NCI-H2196 treated with DMSO at 0.1 percent for 48 hours (cell line): ENCODE results near the gene NEURL1.

Experiments used
- DNase-seq: peaks from one replicate; lab custom pipeline; 2025; ENCODE audit not compliant: unreplicated experiment; lab: John Stamatoyannopoulos, UW

The NEURL1 gene

DNA sequence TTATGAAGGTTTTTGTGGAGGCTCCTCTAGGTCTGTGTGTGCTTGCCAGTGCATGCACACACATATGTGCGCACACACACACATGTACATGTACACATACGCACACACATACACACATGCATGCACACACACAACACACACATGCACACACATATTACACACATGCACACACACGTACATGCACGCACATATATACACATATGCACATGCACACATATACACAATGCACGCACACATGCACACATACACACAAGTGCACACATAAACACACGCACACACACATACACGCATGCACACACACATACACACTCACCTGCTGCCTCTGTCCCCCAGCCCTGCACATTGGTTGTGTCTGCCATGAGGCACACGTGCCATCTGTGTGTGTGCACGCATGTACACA, 66.3 kb downstream of the NEURL1 start:
- no peak for DNase-seq

DNA sequence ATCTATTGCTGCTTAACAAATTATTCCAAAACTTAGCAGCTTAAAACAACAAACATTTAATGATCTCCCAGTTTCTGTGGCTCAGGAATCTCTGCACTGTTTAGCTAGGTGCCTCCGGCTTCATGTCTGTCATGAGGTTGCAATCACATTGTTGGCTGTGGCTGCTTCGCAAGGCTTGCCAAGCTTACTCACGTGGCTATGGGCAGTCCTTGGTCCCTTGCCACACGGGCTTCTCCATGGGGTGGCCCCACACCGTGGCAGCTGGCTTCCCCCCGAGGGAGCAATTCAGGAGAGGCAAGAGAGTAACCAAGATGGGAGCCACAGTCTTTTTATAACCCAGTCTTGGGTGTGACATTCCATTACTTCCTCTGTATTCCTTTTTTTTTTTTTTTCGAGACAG, 67.4 kb downstream of the NEURL1 start:
- no peak for DNase-seq

DNA sequence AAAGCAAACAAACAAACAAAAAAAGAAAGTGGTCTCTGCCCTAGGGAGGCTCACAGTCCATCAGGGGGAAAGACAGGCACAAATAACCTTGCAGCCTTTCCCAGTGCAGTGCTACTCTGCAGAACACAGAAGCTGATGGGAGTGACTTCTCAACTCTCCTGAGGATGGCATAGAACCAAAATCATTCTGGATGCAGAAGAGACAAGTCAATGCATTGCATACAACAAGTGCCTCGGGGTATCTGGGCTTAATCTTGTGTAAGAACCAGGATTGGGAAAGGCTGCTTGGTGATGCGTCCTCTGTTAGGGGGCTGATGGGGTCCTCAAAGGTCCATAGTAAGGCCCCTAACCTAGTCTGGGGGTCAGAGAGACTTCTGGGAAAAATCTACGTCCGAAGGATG, 68.9 kb downstream of the NEURL1 start:
- no peak for DNase-seq

DNA sequence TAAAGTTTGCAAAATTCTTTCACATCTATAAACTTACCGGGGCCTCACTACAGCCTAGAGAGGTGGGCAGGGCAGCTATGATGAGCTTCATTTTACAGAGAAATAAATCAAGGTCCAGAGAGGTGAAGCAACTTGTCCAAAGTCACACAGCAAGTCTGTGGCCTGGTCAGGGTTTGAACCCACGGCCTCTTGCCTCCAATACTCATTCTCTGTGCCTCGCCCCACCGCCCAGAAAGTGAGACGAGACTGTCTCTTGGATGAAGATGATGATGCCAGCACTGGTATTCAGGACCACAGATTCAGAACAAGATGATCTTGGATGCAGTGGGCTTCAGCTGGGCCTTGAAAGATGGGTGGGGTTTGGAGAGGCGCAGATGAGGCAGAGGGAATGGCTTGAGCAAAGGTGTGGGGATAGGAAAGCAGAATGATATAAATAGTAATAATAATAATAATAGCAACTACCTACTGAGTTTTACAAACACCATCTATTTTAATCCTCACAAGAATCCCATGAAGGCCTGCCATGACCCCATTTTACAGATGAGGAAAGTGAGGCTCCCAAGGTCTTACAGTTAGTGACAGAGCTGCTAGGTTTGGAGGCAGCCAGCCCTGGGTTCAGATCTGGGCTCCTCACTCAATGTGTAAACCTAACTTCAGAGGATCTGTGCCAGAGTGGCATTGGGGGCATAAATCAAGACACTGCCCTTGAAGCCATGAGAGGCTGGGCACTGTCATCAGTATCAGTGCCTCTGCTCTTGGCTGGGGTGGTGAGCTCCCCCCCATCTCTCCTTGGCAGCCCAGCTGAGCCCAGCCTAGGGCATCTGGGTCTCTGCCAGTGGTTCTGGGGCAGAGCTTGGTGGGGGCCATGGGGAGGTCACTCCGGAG, 70.0 kb downstream of the NEURL1 start:
- no peak for DNase-seq

DNA sequence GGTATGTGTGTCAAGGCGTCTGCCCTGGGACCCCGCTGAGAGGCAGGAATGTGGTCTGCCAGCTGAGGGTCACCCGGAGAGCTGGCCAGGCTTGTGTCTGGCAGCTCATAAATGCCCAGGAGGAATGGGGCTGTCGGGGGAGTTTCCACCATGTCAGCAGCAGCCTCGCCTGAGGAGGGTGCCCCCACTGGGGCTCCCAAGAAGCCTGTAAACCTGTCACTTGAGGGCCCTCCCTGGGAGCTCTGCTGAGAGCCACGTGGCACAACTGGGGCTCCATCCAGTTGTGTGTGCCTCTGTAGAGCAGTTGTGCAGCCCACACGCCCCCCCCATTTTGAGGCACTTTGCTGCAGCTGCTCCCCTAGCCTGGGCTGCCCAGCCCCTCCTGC, 70.6 kb downstream of the NEURL1 start:
- DNase-seq = no peak

DNA sequence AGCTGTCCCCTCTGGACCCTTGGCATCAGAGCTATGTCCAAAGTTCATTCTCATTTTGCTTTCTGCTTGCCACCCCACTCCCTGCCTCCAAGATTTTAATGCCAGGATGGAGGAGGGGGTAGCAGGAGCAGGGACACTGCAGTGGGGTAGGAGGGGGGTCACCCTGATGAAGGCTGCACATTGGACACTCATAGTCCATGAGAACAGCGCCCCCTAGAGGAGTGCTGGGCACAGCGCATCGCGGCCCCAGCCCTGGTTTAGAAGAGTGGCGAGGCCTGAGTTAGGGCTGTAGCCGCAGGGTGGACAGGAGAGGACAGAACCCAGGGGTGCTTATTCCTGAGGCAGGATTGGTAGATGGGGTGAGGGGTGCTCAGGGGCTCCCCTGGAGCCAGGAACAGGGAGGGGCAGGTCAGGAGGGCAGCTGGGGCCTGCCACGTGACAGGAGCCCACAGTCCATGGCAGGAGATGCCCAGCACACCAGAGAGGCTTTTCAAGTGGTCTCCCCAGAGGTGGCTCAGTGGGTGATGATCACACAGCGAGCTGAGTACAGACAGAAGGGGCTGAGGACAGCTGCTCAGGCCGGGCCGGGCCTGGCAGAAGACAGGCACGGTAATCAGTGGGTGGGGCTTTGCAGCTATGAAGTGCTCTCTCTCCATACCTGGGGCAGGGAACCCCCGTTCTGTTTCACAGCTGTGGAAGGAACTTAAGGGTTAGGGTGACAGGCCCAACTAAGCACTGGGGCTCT, 71.4 kb downstream of the NEURL1 start:
- DNase-seq = no peak

DNA sequence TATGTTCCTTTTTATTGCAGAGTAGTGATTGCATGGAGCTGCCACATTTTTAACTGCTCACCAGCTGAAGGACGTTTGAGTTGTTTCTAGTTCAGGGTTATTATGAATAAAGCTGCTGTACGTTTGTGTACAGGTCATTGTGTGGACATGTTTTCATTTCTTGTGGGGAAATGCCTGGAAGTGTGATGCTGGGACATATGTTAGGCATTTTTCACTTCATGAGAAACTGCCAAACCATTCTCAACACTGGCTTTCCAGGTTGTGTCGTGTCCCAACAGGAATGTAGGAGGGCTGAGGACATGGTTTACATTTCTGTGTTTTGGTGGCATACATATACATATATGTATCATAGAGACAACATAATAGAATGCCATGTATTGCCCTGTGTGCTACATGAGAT, 73.0 kb downstream of the NEURL1 start:
- no peak for DNase-seq

DNA sequence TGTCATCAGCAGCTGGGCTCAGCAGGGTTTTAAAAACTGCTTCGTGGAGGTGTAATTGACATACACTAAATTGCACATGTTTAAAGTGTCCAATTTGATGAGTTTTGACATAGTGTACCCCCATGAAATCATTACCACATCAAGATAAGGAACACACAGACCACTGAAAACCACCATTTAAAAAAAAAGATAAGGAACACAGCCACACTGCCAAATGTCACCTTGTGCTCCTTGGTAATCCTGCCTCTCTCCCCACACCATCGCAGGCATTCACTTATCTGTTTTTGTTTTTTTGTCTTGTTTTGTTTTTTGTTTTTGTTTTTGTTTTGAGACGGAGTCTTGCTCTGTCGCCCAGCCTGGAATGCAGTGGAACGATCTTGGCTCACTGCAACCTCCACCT, 75.0 kb downstream of the NEURL1 start:
- no peak for DNase-seq

DNA sequence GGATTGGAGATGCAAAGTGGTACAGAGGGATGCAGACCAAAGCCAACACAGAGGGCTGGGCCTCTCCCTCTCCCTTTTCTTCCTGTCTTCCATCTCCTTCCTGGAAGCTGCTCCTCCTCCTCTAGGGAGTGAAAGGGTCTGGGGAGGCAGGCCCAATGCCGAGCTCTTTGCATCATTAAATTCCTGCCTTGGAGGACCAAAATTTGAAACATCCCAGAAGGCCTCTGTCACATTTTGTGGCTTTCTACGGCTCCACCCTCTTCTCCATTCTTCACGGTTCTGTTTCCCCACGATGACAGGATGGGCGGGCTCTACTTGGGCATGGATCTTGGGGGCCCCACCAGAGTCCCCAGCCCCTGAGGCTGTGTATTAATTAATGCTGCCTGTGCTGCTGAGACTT, 76.4 kb downstream of the NEURL1 start:
- no peak for DNase-seq

DNA sequence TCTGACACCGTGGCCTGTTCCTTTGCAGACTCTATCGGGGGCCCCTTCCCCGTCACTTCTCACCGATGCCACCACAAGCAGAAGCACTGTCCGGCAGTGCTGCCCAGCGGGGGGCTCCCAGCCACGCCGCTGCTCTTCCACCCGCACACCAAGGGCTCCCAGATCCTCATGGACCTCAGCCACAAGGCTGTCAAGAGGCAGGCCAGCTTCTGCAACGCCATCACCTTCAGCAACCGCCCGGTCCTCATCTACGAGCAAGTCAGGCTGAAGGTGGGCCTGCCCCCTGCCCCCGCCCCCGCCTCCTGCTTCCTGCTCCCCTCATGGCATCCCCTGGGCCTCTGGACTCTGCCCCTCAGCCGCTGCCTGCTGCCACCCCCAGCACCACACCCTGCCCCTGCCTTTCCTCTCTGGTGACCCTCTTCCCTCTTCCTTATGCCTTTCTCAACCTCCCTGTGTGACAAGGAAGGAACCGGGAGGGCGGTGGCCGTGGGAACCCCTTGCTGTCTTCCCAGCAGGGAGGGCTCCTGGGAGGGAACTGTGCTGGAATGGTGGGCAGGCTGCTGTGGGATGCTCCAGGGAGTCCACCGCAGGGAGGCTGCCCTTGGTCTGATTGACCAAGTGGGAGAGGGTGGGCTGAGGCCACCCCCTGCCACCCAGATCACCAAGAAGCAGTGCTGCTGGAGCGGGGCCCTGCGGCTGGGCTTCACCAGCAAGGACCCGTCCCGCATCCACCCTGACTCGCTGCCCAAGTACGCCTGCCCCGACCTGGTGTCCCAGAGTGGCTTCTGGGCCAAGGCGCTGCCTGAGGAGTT, 77.5 kb downstream of the NEURL1 start:
- no peak for DNase-seq

DNA sequence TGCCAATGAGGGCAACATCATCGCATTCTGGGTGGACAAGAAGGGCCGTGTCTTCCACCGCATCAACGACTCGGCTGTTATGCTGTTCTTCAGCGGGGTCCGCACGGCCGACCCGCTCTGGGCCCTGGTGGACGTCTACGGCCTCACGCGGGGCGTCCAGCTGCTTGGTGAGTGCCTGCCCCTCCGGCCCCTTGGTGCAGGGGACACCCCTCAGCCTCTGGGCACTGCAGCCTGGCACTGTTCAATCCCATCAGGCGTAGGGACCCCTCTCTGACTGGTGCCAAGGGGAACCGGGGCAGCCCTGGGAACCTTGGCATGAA, 78.1 kb downstream of the NEURL1 start:
- no peak for DNase-seq

DNA sequence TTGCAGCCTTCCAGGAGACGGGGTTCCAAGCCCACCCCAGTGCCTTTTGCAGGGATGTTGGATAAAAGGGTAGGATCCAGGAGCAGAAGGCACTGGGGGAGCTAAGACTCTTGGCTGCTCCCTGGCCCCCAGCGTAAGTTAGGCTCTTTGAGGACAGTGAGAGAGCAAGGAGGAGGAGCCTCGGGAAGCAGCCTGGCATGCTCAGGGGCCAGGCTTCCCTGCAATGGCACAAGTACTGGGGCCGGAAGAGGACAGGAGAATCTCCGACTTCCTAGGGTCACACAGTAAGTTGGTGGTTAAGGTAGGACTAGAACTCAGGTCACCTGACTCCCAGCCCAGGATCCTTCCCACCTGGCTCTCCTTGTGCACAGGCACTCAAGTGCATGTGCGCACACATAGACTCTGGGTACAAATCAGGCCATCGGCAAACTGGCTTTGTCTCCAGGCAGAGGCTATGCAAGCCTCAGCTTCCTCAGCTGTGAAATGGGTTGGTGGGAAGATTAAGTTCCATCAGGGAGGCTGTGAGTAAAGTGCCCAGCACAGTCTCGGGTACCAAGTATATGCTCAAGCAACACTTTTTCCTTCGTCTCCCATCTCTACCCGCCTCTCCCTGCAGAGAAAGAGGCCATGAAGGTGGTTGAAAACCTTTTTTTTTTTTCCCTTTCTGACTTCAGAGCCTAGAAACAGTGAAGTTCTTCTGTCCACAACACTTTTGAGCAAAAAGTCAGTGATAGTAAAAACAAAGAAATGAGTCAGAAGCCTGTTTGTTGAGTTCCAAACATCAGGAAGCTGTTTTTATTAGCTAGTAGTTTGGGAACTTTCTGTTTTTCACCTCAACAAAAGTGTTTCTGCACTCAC, 79.1 kb downstream of the NEURL1 start:
- DNase-seq = no peak

DNA sequence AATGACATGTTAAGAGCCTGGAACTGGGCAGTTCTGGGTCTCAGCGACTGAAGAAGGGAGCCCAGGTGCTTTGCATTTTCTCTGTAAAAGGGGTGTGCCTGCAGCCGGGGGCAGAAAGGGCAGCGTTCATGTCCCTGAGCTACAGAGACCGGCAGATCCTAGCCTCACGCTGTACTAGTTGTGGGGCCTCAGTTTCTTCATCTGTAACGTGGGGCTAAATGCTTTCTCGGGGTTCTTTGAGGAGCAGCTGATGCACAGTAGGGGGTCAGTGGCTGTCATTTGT, 79.6 kb downstream of the NEURL1 start:
- no peak for DNase-seq

DNA sequence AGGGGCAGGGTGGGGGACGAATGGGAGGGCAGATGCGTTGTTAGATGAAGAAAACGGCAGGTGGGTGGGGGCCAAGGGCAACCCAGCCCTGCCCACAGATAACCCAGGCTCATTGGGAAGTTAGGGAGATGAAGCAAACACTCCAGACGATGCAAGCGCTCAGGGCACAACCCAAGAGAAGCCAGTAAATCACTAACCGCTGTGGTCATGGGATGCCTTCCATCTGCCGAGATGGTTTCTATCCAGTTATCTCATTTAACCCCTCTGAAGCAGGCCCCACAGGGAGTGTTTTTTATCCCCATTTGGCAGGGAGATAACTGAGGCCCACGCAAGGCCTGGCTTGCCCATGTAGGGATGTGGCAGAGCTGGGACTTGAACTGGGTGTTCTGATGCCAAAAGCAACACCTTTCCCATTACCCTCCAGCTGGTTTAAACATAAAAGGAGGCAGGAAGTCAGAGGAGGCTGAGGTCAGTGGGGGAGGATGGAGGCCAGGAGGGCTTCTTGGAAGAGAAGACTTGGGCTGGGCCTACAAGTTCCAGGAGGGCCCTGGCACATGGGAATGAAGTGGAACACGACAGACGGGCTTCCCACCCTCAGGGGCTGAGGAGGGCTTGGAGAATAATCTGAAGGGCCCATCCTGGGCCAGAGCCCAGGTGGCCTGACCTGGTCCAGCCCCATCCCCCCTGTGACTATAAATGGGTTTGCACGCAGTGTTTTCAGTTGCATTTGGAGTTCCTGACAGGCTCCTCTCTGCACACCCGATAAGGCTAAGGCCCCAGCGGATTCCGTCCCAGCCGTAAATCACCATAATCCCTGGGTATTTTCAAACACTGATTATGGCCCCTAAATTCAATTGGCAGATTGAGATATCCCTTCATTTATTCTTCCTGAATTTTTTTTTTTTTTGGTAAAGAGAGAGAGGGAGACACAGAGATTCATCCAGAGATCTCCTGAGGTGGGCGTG, 80.9 kb downstream of the NEURL1 start:
- no peak for DNase-seq

DNA sequence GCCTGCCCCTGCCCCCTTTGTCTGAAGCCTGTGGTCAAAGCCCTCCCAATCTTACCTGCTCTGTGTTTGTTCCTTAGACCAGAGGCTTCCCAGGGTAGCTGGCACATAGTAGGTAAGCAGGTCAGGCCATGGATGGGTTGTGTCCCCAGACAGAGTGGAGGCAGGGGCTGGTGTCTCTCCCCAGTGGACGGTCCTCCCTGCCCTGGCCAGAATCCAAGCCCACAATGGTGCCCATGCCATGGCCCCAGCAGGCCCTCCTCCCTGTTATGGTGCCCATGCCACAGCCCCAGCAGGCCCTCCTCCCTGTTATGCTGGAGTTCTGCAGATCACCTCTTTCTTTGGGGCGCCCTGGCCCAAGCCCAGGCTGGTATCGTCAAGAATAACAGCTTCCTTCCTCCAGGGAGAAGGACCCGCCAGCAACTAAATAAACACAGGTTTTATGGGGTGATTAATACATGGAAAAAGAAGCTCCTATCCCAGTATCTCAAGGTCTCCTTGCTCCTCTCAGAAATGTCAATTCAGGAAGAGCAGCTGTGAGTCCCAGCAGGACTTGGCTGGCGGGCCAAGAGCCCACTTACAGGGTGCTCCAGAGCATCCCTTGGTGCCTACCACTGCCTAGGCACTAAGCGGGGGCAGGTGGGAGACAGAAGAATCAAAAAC, 82.0 kb downstream of the NEURL1 start:
- no peak for DNase-seq

DNA sequence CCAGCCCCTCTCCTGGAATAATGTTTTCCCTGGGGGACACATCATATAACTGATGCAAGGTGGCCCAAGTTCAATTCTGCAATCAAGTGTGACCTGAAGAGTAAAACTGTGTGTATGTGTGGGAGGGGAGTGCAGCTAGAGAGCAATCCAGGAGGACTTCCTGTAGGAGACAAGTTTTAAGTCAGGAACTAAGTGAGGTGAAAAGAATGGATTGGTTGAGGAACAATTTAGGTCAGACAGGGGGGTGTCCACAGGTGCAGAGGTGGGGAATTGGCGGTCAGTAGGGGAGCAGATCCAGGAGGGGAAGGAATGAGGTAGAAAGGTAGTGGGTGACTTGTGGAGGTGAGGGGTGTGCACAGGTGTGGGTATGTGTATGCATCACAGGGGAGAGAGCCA, 82.6 kb downstream of the NEURL1 start:
- no peak for DNase-seq

DNA sequence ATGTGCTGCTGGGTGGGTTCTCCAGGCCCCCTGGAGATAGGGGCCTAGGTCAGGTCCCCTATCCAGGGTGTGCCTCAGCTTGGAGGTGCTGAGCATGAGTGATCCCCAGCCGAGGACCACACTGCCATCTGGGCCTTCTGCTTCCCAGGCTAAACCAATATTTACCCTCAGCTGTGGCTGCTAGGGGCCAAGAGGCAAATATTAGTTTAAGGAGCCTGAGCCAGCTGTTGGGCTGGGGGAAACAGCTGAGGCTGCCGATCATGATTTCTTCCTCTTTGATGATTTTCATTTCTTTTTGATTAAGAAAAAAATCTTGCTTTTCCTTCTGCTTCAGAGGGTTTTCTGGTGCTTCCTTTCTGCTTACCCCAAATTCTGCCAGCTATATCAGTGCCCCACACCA, 83.4 kb downstream of the NEURL1 start:
- DNase-seq = peak; percentile 6

DNA sequence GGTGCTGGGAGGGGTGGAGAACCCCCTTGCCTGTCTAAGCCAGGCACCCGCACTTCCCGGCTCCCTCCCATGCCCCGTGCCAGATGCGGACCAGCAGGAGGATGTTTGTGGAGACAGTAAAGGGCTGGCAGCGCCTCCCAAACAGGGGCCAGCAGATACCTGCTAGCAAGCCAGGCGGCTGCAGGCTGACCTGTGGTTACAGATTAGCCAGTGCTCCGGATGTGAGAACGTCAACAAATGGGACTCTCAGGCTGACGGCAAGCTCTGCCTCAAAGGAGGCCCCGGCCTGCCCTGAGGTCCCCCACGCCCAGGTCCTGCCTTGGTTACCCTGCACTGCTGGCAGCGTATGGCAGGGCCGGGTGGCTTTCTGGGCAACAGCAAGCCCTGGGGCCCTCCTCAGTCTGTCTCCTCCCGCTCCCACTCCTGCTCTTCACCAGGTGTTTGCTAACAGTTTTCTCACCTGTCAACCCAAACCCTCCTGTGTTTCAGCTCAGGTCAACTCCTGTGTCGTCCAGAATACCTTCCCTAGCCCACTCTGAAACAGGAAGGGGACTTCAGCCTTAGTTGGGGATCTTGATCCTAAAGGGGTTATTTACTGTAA, 85.4 kb downstream of the NEURL1 start:
- no peak for DNase-seq

DNA sequence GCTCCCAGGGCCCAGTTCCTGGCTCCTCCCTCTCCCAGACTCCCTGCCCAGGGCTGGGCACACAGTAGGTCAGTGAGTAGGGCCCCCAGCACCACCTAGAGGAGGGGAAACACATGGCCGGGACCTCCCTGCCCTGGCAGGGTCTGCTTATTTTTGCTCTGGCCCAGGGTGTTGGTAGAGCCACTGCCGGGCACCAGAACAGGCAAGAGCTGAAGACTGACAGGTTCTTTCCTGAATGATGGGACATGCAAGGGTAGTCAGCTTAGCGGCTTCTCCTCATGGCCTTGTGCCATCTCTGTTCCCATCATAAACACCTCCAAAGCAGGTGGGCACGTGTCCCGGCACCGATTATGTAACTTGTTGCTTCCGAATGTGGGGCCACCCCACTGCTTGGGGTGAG, 86.5 kb downstream of the NEURL1 start:
- no peak for DNase-seq
